ENCODE measurements around the gene NUP210L.

DNA sequence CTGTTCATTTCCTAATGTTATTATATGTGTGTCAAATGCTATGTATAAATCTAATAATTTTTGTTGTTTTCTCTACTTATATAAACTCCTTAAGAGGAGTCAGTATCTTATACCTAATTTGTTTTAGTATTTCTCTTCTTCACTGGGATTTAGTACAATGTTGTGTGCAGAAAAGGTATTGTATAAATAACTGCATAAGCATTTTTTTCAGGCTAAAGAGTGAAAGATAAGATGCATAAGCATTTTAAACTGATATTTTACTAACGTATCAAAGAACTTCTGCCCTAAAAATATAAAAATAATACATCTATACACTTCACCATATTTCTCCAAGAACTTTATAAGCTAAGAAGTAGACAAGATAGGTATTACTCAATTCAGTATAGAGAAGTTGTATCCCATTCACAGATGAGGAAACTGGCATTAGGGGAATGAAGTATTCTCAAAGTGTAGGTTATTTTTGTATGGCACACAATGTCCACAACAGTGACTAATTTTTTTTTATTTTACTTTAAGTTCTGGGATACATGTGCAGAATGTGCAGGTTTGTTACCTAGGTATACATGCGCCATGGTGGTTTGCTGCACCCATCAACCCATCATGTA lies 59.3 kb downstream of the NUP210L start:
- TF ChIP-seq, protein P1, sequence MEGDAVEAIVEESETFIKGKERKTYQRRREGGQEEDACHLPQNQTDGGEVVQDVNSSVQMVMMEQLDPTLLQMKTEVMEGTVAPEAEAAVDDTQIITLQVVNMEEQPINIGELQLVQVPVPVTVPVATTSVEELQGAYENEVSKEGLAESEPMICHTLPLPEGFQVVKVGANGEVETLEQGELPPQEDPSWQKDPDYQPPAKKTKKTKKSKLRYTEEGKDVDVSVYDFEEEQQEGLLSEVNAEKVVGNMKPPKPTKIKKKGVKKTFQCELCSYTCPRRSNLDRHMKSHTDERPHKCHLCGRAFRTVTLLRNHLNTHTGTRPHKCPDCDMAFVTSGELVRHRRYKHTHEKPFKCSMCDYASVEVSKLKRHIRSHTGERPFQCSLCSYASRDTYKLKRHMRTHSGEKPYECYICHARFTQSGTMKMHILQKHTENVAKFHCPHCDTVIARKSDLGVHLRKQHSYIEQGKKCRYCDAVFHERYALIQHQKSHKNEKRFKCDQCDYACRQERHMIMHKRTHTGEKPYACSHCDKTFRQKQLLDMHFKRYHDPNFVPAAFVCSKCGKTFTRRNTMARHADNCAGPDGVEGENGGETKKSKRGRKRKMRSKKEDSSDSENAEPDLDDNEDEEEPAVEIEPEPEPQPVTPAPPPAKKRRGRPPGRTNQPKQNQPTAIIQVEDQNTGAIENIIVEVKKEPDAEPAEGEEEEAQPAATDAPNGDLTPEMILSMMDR (conservative IDR thresholded peaks at IDR 0.05; ENCODE audit: low read depth in 2 of 2) = no peak
- no peak for TF ChIP-seq POLR2AphosphoS5 (IDR thresholded peaks at IDR 0.05; ENCODE audit: low read depth)
- no peak for TF ChIP-seq CREB1 (CRISPR knock-in tag; IDR thresholded peaks at IDR 0.05; ENCODE audit: low read depth)
